Measurements from ENCODE around the gene UGT1A9. TPM values are rescaled to one million over a fixed set of nuclear protein-coding genes. Genes with fewer than 3 reads are reported as not detected.
A peak's percentile ranks its signal among the peaks of the same experiment; 100 is the strongest.

Gene UGT1A9
- total and polyA plus RNA-seq, 7 donors, result 0.36 TPM; not detected in 6

GRCh38 chr2:233813236-233814055 lies 141.7 kb downstream of the UGT1A9 start:
- TF ChIP-seq POLR2A (IDR thresholded peaks at IDR 0.05) (no peak), CTCF (IDR thresholded peaks at IDR 0.05) (no peak), EP300 (IDR thresholded peaks at IDR 0.05) (no peak), POLR2AphosphoS5 (IDR thresholded peaks at IDR 0.05) (no peak)
- peaks cover 0 to 1% (median 0%) of the 10 kb centered on the region in 4 donors for H3K9me3 ChIP-seq
- no peaks in the 10 kb centered on the region for H3K4me1 ChIP-seq
- H3K27ac ChIP-seq, result no peak overlapping the region
- intact Hi-C loops (cut with DNase I), result no loop called here
- no peaks in the 10 kb centered on the region for H3K36me3 ChIP-seq
- WGBS, 2 donors, result 83 to 93% methylated on average over 3 of the region's 3 CpGs
- no peak overlapping the region for H3K4me3 ChIP-seq
- peaks cover 0 to 5% (median 0%) of the 10 kb centered on the region in 3 donors for H3K27me3 ChIP-seq
- peak; percentile 44 for DNase-seq

GRCh38 chr2:233814056-233814835 lies 142.5 kb downstream of the UGT1A9 start:
- H3K27ac ChIP-seq, result no peak overlapping the region
- no peaks in the 10 kb centered on the region for H3K36me3 ChIP-seq
- H3K9me3 ChIP-seq, result peaks cover 0 to 1% (median 0%) of the 10 kb centered on the region in 4 donors
- DNase-seq, result peak; percentile 29
- no peaks in the 10 kb centered on the region for H3K4me1 ChIP-seq
- intact Hi-C loops (cut with DNase I), result no loop called here
- no peaks in the 10 kb centered on the region for H3K27me3 ChIP-seq
- TF ChIP-seq CTCF (IDR thresholded peaks at IDR 0.05), result no peak
- no peak for TF ChIP-seq POLR2A (IDR thresholded peaks at IDR 0.05)
- TF ChIP-seq EP300 (IDR thresholded peaks at IDR 0.05), result no peak
- TF ChIP-seq POLR2AphosphoS5 (IDR thresholded peaks at IDR 0.05), result no peak
- 83 to 89% methylated on average over 2 of the region's 2 CpGs for WGBS, 2 donors
- H3K4me3 ChIP-seq, result no peak overlapping the region

GRCh38 chr2:233815861-233816260 lies 144.2 kb downstream of the UGT1A9 start:
- intact Hi-C loops (cut with DNase I), result no loop called here
- TF ChIP-seq EP300 (IDR thresholded peaks at IDR 0.05), result no peak
- no peak for TF ChIP-seq CTCF (IDR thresholded peaks at IDR 0.05)
- TF ChIP-seq POLR2AphosphoS5 (IDR thresholded peaks at IDR 0.05), result no peak
- no peak for TF ChIP-seq POLR2A (IDR thresholded peaks at IDR 0.05)
- H3K4me1 ChIP-seq, result no peaks in the 10 kb centered on the region
- WGBS, 2 donors, result 93% methylated on average over 6 of the region's 6 CpGs
- H3K27ac ChIP-seq, result no peak overlapping the region
- H3K4me3 ChIP-seq, result no peak overlapping the region
- H3K36me3 ChIP-seq, result no peaks in the 10 kb centered on the region
- no peak for DNase-seq
- H3K27me3 ChIP-seq, result no peaks in the 10 kb centered on the region
- peaks cover 0 to 1% (median 0%) of the 10 kb centered on the region in 4 donors for H3K9me3 ChIP-seq

DNA sequence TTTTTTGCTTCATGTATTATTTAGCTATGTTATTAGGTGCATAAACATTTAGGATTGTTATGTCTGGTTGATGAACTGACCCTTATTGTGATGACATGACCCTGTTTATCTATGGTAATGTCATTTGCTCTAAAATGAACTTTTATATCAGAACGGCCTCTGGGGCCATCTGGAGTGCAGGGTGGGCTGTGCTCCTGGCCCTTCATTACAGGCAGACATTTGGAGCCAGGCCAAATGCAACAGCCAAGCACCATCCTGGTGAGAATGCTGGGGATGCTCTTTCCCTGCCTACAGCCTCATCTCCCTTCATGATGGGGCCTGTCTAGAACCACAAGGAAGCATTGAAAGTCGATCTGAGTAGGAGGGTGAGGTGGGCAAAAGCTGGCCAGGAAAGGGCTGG lies 144.6 kb downstream of the UGT1A9 start:
- Histone ChIP-seq H3K27me3 (no peaks in the 10 kb centered on the region), H3K4me1 (no peaks in the 10 kb centered on the region), H3K36me3 (no peaks in the 10 kb centered on the region), H3K9me3 (peaks cover 0 to 1% (median 0%) of the 10 kb centered on the region in 4 donors), H3K27ac (no peak overlapping the region), H3K4me3 (no peak overlapping the region)
- TF ChIP-seq POLR2AphosphoS5 (IDR thresholded peaks at IDR 0.05) (no peak), EP300 (IDR thresholded peaks at IDR 0.05) (no peak), CTCF (IDR thresholded peaks at IDR 0.05) (no peak), POLR2A (IDR thresholded peaks at IDR 0.05) (no peak)
- intact Hi-C loops (cut with DNase I), result no loop called here
- peak; percentile 30 for DNase-seq
- WGBS, 2 donors, result 61 to 70% methylated on average over 2 of the region's 2 CpGs
